ENCODE measurements around the gene SGCD. TPM values are rescaled to one million over a fixed set of nuclear protein-coding genes. Genes with fewer than 3 reads are reported as not detected.
"Not testable (repeated sequence)": the region's sequence is repeated elsewhere in the genome, so short reads cannot be mapped to it uniquely, and the experiment has no call there.

SGCD gene
- total RNA-seq, 2 experiments from 2014 or later: not detected

DNA sequence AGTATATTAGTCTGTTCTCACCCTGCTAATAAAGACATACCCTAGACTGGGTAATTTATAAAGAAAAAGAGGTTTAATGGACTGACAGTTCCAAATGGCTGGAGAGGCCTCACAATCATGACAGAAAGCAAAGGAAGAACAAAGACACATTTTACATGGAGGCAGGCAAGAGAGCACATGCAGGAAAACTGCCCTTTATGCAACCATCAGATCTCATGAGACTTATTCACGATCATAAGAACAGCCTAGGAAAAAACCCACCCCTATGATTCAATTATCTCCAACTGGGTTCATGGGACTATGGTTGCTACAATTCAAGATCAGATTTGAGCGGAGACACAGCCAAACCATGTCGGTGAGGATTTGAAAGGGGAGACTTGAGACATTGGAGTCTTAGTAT, 270.3 kb downstream of the SGCD start:
- Histone ChIP-seq H3K4me2 (ENCODE audit: low read length) (no peak overlapping the region), H3K9me3 (ENCODE audit: low read length) (0 out of 2 replicates have a peak, but pooled peaks cover 6% of the 10 kb centered on the region), H3K79me2 (ENCODE audit: insufficient read depth, low read depth, low read length) (no peaks in the 10 kb centered on the region), H3K27ac (ENCODE audit: low read depth, low read length, poor library complexity, severe bottlenecking) (no peak overlapping the region), H3K9me2 (ENCODE audit: insufficient read depth, low read length) (no peaks in the 10 kb centered on the region), H2AFZ (ENCODE audit: low read length) (no peak overlapping the region), H3K4me1 (ENCODE audit: insufficient read depth, low read length, poor library complexity, severe bottlenecking) (no peaks in the 10 kb centered on the region), H3K4me3 (ENCODE audit: low read depth, low read length, poor library complexity, severe bottlenecking) (no peak overlapping the region), H3K36me3 (ENCODE audit: insufficient read depth, low read length) (no peaks in the 10 kb centered on the region), H4K20me1 (ENCODE audit: insufficient read depth, low read length) (no peaks in the 10 kb centered on the region)
- DNase-seq (ENCODE audit: low spot score): no peak
- no TSS peak for BruUV-seq (replicated peaks)
- intact Hi-C loops (cut with micrococcal nuclease; ENCODE audit: unreplicated experiment): no loop called here
- ChIA-PET POLR2A (interaction anchor here (1.1 kb wide), 1 partner anchor 12 kb away, joined by 3 read pairs; no protein-coding TSS in a partner anchor), CTCF (ENCODE audit: unreplicated experiment) (no interaction called here)
- TF ChIP-seq EZH2phosphoT487 (IDR thresholded peaks at IDR 0.05; ENCODE audit: borderline replicate concordance, low read depth, low read length): no peak

DNA sequence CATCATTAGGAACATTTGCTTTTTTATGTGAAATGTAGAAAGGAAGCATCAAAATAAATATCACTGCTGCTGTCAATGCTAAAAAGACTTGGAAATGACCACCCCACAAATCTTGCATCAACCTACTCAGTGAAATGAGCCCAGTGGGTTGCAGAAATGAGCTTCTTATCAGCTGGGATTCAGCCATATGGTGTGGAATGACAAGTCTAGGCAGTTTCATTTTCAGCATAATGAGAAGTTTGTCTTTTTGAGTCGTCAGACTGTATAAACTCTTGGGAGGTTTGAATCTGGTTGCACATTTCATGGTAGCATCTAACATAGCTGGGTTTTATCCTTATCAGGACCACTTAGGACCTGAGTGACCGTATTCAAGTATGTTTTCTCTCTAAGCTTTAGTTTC, 272.0 kb downstream of the SGCD start:
- Histone ChIP-seq H3K4me3 (ENCODE audit: low read depth, low read length, poor library complexity, severe bottlenecking) (no peak overlapping the region), H3K4me2 (ENCODE audit: low read length) (no peak overlapping the region), H3K27ac (ENCODE audit: low read depth, low read length, poor library complexity, severe bottlenecking) (no peak overlapping the region), H3K36me3 (ENCODE audit: insufficient read depth, low read length) (no peaks in the 10 kb centered on the region), H3K79me2 (ENCODE audit: insufficient read depth, low read depth, low read length) (no peaks in the 10 kb centered on the region), H2AFZ (ENCODE audit: low read length) (no peak overlapping the region), H3K9me2 (ENCODE audit: insufficient read depth, low read length) (no peaks in the 10 kb centered on the region), H3K9me3 (ENCODE audit: low read length) (peaks cover 15% of the 10 kb centered on the region; the same call in 1 of the 2 replicates), H3K4me1 (ENCODE audit: insufficient read depth, low read length, poor library complexity, severe bottlenecking) (no peaks in the 10 kb centered on the region), H4K20me1 (ENCODE audit: insufficient read depth, low read length) (no peaks in the 10 kb centered on the region)
- TF ChIP-seq EZH2phosphoT487 (IDR thresholded peaks at IDR 0.05; ENCODE audit: borderline replicate concordance, low read depth, low read length) (no peak), CTCF (conservative IDR thresholded peaks at IDR 0.05; ENCODE audit: low read length) (no peak)
- DNase-seq (ENCODE audit: low spot score): no peak
- no TSS peak for BruUV-seq (replicated peaks)
- ChIA-PET POLR2A (interaction anchor here (1.0 kb wide), 1 partner anchor 33 kb away, joined by 6 read pairs; no protein-coding TSS in a partner anchor), CTCF (ENCODE audit: unreplicated experiment) (no interaction called here)
- intact Hi-C loops (cut with micrococcal nuclease; ENCODE audit: unreplicated experiment): no loop called here

- H4K20me1 ChIP-seq (ENCODE audit: insufficient read depth, low read length); H3K79me2 ChIP-seq (ENCODE audit: insufficient read depth, low read depth, low read length); BruUV-seq (replicated peaks); H3K4me1 ChIP-seq (ENCODE audit: insufficient read depth, low read length, poor library complexity, severe bottlenecking); H3K9me2 ChIP-seq (ENCODE audit: insufficient read depth, low read length); CTCF ChIA-PET (ENCODE audit: unreplicated experiment); H3K36me3 ChIP-seq (ENCODE audit: insufficient read depth, low read length); H3K4me3 ChIP-seq (ENCODE audit: low read depth, low read length, poor library complexity, severe bottlenecking); intact Hi-C loops (cut with micrococcal nuclease; ENCODE audit: unreplicated experiment); H3K4me2 ChIP-seq (ENCODE audit: low read length); H2AFZ ChIP-seq (ENCODE audit: low read length); H3K27ac ChIP-seq (ENCODE audit: low read depth, low read length, poor library complexity, severe bottlenecking); H3K9me3 ChIP-seq (ENCODE audit: low read length); DNase-seq (ENCODE audit: low spot score); POLR2A ChIA-PET: not testable (repeated sequence)
These were observed 283.6 kb downstream of the SGCD start for GRCh38 chr5:156610582-156610981.

DNA sequence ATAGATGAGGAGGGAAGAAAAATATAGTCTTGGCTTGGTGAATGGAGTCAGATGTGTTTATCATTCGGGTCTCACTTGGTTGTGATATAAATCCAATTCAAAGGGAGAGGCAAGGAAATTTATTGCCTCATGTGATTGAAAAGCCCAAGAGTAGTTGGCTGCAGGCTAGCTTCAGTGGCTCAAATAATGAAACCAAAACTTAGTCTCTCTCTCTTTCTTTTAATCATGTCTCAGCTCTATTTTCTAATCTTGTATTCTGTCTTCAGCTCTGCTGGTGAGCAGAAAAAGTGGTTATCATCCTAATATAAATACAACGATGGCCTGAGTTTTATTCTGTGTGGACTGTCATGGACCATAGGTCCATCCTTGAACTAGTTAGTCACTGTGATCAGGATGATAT, 288.9 kb downstream of the SGCD start:
- CTCF ChIA-PET (ENCODE audit: unreplicated experiment): no interaction called here
- TF ChIP-seq CTCF (conservative IDR thresholded peaks at IDR 0.05; ENCODE audit: low read length) (no peak), EZH2phosphoT487 (IDR thresholded peaks at IDR 0.05; ENCODE audit: borderline replicate concordance, low read depth, low read length) (no peak)
- peaks cover 5% of the 10 kb centered on the region; the same call in 1 of the 2 replicates for H3K9me3 ChIP-seq (ENCODE audit: low read length)
- H3K4me2 ChIP-seq (ENCODE audit: low read length): no peak overlapping the region
- H3K79me2 ChIP-seq (ENCODE audit: insufficient read depth, low read depth, low read length): no peaks in the 10 kb centered on the region
- no peak overlapping the region for H2AFZ ChIP-seq (ENCODE audit: low read length)
- no peak overlapping the region for H3K27ac ChIP-seq (ENCODE audit: low read depth, low read length, poor library complexity, severe bottlenecking)
- no peak for DNase-seq (ENCODE audit: low spot score)
- H3K4me1 ChIP-seq (ENCODE audit: insufficient read depth, low read length, poor library complexity, severe bottlenecking): no peaks in the 10 kb centered on the region
- H3K4me3 ChIP-seq (ENCODE audit: low read depth, low read length, poor library complexity, severe bottlenecking): no peak overlapping the region
- no TSS peak for BruUV-seq (replicated peaks)
- no peaks in the 10 kb centered on the region for H4K20me1 ChIP-seq (ENCODE audit: insufficient read depth, low read length)
- intact Hi-C loops (cut with micrococcal nuclease; ENCODE audit: unreplicated experiment): no loop called here
- POLR2A ChIA-PET: interaction anchor here (1.0 to 1.5 kb wide), 2 partner anchors 12 to 18 kb away, joined by 4 to 7 read pairs; no protein-coding TSS in a partner anchor
- no peaks in the 10 kb centered on the region for H3K36me3 ChIP-seq (ENCODE audit: insufficient read depth, low read length)
- H3K9me2 ChIP-seq (ENCODE audit: insufficient read depth, low read length): no peaks in the 10 kb centered on the region

Measured in OCI-LY7 (cell line).